GM21717 (cell line): ENCODE data around the gene TRIP4.

Experiments used
- ATAC-seq: cut with Tn5 transposase; IDR thresholded peaks from one replicate; pipeline ENCODE4 v1.9.1; 2021; ENCODE audit warnings: mild to moderate bottlenecking, moderate library complexity; ENCODE audit not compliant: unreplicated experiment

The TRIP4 gene

DNA sequence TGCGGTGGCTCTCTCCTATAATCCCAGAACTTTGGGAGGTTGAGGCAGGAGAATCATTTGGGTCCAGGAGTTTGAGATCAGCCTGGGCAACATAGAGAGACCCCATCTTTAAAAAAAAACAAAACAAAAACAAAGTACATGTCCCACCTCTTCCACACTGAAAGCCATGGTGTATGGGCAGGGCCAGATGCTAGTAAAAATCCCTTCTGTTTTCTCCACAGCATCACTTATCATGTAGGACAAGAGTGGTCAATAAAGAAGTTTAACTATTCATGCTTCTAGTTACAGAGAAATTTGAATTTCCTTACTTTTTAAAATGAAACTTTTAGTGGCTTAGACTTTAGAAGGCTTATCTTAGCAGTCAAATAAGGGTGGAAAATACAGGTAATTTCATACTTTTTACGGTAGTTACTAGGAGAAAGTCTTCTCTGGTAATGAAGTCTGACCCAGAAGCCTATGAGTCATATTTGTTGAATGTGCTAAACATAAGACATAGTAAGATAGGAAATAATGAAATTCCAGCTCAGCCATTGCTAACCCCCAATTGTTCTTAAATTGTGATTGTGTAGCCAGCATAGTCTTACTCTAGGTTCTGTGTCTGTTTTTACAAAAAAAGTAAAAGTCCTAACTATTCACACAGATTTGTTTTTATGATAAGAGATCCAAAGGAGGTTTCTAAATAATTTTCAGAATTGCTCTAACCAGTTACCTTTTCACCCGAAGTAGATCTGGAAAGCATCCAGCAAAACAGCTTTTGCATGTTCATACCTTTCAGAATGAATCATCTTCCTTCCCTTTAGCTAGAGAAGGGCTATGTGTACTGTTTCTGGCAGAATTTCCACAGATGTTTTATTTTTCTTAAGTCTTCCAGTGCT lies 56.3 kb downstream of the TRIP4 start:
- ATAC-seq, result peak; percentile 43

DNA sequence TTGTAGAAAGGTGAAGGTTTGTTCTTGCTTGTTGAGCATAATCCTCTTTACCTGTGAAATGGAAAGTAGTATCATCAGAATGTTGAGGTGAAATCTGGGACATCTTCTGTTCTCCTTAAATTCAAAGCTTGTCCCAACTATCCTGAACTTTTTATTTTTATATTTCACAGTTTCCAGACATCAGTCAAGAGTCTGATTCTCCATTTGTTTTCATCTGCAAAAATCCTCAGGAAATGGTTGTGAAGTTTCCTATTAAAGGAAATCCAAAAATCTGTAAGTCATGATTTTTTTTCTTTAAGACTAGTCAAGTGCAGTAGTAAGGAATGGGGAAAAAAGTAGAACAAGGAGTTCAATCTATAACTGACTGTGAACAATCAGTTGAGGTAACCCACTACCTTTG lies 57.2 kb downstream of the TRIP4 start:
- ATAC-seq, result no peak

DNA sequence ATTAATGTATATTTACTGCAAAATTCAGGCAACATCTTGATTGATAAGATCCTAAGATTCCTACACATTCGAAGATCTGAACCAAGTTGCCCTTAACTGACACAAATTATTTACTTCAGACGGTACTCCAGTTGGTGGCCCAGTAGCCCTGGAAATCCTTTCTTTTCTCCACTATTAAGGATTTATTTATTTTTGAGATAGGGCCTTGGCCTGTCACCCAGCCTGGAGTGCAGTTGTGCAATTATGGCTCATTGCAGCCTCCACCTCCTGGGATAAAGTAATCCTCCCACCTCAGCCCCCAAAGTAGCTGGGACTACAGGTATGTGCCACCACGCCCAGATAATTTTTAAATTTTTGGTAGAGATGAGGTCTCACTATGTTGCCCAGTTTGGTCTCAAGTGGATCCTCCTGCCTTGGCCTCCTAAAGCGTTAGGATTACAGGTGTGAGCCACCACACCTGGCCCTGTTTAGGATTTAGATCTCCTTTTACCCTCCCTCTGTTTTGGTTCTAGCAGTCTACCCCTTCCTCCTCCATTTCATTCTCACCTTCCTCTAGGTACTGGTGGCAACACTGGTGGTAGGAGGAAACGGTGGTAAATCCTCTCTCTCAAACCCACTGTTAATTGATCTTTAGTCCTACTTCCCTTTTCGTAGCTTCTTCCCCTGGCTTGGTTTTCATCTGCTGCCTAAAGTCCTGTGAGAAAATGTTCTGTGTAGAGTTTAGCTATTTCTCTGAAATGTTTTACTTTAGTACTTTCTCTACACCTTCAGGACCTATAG lies 60.1 kb downstream of the TRIP4 start:
- ATAC-seq, result no peak

DNA sequence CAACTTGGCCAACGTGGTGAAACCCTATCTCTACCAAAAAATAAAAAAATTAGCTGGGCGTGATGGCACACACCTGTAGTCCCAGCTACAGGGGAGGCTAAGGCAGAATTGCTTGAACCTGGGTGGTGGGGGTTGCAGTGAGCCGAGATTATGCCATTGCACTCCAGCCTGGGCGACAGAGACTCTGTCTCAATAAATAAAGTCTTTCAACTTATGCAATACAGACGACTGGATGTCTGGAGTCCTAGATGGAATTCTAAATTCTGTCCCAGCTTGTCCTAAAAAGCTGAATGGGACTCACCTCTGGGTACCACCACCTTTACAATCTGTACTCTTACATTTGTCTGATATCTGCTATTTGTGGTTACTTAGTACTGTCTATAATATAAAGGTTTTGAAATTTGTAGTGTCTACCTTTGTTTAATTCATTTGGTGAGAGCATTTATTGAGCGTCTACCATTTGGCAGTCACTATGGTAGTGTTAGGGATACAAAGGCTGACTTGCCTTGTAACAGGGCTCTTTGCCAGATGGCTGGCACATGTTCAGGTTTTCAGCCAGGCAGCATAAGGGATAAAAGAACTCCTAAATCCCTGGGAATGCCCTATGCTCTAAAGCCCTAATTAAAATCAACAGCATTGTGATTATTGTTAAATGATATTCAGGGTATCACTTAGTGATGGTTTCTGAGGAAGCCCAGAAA lies 65.5 kb downstream of the TRIP4 start:
- ATAC-seq, result no peak

DNA sequence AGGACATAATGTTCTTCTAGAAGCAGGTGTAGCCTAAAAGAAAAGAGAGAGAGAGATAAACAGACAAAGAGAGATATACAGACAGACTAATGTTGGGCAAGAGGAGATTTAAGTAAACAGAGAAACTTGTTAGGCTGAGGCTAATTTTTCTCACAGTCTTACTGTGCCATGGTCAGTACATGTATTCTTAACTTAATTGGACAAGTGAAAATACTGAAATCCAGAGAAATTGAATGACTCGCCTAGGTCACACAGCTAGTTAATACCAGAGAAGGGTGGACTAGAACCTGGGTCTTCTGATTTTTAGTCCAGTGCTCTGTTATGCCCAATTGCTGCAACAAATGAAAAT lies 66.0 kb downstream of the TRIP4 start:
- no peak for ATAC-seq

DNA sequence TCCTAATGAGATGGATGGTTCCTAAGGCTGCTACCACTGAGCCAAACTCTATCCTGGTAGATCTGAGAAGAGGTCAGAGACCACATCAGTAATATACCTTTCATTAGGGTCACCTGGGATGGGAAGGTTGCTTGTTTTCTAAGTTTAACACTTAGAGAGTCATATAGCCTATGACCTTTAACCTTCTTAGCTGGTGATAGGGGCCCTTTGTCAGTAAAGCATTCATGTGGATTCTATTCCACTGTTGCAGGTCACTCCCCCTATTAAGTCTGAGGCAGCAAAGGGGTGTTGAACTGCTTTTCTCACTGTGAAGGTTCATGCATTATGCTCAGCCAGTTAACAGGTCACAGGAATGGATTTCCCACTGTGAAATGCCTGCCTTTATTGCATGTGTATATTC lies 66.6 kb downstream of the TRIP4 start:
- ATAC-seq, result no peak

GRCh38 chr15:64455961-64456371 lies 68.3 kb downstream of the TRIP4 start:
- no peak for ATAC-seq

DNA sequence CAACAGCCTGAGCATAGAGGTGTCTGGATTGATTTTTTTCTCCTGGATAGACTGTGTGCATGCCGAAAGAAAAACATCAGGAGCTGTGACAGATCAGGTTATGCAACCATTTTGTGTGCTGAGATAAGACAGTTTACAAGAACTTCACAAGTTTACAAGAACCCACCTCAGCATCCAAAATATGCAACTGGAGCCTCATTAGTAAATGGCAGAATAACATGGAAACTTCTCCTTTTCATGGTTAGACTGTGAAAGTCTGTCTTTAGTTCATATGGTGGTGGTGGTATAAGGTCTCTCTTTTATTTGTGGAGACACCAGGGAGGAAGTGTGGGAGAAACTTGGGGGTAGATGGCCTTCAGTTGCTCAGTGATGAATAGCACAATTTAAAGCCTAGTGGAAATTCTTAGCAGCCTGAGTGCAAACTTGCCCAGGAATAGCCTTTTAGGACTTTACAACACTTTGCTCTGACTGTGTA lies 69.0 kb downstream of the TRIP4 start:
- ATAC-seq, result no peak

GRCh38 chr15:64459066-64459781 lies 71.6 kb downstream of the TRIP4 start:
- ATAC-seq, result no peak

- ATAC-seq, result peak; percentile 54
These were observed 72.6 kb downstream of the TRIP4 start, which contains the start of gene ZNF609 for GRCh38 chr15:64460206-64460723. Gene ZNF609, plus strand, starts transcription at chr15:64460578. Its CDS starts 38,842 bp downstream, at chr15:64499420.

DNA sequence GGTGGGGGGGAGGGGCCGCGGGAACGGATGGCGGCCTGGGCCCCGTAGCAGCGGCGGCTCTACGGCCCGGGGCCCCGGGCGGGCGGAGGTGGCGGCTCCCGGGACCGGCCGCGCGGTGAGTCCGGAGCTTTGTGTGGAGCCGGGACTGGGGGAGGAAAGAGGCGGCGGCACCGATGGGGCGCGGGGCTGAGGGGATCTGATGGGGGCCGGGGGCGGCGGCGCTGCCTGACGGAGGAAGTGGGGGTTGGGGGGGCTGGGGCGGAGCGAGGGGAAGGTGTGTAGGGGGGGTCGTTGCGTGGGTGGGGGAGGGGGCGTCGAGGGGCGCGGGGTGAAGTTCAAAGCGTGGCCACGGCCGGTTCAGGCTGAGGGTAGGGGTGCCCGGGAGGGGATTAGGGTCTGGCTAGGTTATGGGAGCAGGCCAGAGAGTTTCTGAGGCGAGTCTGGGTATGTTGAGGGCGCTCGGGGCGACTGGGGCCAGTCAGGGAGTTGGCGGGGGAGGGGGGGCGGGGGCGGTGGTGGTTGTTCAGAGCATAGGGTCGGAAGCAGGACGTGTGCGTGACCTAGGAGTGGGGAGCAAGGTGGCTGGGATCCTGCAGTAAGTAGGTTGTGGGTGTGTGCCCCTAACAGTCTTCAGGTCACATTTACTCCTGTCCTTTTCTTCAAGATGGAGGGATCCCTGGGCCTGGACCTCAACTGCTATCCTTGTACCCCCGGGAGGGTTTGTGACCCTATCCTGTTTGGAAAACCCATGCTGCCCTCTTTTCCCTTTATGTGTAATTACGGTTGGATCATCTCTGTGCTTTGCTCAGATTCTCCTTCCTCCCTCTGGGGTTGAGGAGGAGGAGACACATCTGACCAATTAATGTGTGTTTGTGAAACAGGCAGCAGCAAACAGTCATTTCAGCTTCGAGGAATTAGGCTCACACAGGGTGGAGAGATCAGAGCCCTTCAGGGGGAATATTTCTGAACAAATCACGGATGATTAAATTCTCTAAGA lies 73.4 kb downstream of the TRIP4 start:
- peak; percentile 41 for ATAC-seq

- no peak for ATAC-seq
These were observed 74.1 kb downstream of the TRIP4 start for GRCh38 chr15:64461721-64462162.

DNA sequence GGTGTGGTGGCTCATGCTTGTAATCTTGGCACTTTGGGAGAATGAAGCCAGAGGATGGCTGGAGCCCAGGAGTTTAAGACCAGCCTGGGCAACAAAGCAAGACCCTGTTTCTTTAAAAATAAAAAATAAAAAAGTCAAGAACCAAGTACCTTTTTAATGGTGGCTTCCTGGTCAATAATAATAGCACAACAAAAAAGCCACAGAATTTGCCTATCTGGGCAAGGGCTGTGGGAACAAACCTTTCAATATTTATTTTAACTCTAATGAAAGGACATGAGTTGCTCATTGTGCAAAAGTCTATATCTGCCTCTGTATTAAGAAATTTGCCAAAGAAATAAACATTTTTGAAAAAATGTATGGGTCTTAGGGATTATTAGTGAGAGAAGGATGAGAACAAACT lies 74.9 kb downstream of the TRIP4 start:
- ATAC-seq, result no peak

GRCh38 chr15:64464276-64465005 lies 76.8 kb downstream of the TRIP4 start:
- no peak for ATAC-seq

DNA sequence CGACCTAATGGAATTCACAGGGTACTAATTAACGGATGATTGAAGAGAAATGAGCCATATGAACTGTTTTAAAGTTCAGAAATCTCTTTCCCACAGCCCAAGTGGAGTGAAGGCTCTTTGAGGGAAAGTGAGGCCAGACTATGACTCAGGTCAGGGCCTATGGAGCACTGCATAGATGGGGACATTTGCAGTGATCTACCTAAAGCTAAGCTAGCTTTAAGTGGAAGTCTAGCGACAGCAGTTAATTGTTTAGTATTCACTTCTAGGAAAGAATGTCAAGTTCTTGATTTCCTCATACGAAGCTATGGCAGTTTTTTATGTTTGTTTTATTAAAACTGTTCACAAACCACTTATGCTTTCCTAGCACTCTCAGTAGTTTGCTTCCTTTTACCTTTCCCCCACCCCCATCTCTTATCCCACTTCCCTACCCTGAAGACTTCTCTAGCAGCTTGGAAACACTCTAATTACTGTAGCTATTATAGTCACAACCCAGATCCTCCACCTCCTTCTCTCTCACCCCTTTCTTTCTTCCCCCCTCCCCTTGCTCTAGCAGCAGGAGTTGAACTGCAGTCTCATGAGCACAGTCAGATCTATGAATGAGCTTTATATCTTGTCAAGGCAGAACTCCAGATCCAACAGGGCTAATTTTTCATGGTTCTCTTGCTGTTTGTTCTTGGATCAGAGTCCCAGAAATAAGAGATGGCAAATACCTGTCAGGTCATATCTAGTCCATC lies 78.9 kb downstream of the TRIP4 start:
- no peak for ATAC-seq

- no peak for ATAC-seq
These were observed 84.5 kb downstream of the TRIP4 start for GRCh38 chr15:64472161-64472560.

GRCh38 chr15:64474846-64475245 lies 87.2 kb downstream of the TRIP4 start:
- no peak for ATAC-seq

DNA sequence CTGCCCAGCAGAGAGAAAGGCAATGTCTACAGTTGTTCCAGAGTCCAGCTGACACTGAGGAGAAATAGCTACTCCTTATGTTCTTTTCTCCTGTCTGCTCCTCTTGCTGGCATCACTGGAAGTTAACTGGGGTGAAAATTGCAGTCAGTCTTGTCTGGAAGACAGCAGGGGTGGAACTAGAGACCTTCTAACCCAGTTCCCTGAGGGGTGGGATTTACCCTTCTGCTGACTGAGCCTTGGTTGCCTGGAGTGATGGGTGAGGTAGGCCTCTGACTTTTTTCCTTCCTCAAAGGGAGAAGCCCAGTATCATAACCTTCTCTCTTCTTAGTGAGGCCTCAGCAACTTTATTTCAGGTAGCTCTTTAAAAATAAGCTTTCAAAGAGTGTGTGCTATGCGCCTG lies 88.9 kb downstream of the TRIP4 start:
- ATAC-seq, result no peak
